Stimulated activated naive CD4-positive, alpha-beta T cell treated with Interleukin-2 at 50 U/mL for 16 hours (primary cell): ENCODE results near the gene ADSL.

ENCODE experiments used
- DNase-seq: peaks from one replicate; lab custom pipeline; 2025; lab: John Stamatoyannopoulos, UW

The ADSL gene

GRCh38 chr22:40328546-40329456 is 17.5 kb upstream of the ADSL start:
- DNase-seq, result no peak

GRCh38 chr22:40329466-40329865 is 16.8 kb upstream of the ADSL start:
- no peak for DNase-seq

DNA sequence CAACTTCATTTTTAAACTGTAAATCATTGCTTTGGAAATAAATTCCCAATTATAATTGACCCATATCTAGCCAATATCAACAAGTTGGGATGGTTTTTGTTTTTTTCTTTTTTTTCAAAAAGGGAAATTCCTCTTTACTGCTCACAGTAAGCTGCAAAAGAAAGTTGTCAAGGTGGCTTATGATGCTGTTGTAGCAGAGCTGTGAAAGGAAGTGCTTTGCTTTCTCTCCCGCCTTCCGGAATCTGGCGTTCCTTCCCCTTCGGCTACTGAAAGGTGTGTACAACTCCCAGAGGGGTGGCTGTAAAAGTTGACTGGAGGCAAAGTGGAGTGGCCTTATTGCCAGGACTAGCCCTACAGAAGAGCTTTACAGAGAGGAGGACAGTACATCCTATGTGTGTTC is 16.2 kb upstream of the ADSL start:
- DNase-seq, result no peak

GRCh38 chr22:40330615-40331014 is 15.7 kb upstream of the ADSL start:
- DNase-seq, result no peak

DNA sequence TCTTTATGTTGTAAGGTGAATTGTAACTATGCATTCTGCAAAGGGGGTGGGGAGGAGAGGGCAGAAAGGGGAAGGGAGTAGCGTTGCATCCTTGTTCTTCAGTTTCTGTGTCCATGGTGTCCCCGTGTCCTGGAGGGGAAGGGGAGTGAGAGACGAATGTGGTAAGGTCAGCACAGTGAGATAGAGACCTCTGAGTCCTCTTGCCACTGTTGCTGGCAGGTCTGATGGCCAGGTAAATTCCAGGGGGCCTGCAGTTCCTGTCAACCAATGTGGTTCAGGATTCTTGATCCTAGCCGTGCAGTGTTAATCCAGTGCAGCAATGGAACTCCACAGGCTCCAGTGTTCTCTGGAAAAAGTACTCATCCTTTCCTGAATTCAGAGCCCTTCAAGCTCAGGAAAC is 14.6 kb upstream of the ADSL start:
- no peak for DNase-seq

DNA sequence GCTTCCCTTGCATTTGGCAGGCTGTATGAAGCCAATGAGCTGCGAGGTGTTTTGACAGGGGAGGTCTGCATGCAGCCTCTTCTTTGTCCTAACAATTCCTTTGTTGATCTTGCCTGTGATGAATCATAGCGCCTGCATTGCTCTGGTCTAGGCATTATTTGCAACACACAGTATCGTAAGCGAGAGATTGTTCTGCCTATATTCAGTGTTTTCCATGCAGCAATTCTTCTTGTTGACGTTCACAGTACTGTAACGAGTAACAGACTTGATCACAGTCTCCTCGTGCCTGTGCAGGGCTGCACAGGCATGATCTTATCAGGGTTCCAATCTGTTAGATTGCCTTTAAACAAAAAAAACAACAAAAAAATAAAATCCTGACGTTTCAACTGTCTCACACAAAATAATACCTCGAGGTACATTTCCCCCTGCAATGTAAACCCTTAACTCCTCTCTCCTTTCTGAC is 13.9 kb upstream of the ADSL start:
- no peak for DNase-seq

DNA sequence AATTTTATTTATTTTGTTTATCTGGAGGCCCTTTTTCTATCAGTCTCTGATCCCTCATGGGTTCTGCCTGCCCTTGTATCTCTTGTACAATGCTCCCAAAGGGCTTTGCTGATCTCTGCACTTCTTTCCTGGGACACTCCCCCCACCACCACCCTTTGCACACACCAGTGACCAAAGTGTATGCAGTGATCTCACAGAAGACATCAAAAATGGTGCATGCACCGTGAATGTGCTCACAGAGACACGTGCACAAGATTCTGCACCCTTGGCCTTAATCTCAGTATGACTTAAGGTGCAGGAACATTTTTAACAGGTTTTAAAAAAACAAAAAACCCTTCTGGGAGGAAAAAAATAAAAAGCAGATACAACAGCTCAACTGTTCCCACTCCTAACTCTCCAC is 12.2 kb upstream of the ADSL start:
- no peak for DNase-seq

- DNase-seq, result no peak
Observed at GRCh38 chr22:40334899-40335298, 11.4 kb upstream of the ADSL start.

- DNase-seq, result no peak
Observed at GRCh38 chr22:40335358-40335757, 10.9 kb upstream of the ADSL start.

DNA sequence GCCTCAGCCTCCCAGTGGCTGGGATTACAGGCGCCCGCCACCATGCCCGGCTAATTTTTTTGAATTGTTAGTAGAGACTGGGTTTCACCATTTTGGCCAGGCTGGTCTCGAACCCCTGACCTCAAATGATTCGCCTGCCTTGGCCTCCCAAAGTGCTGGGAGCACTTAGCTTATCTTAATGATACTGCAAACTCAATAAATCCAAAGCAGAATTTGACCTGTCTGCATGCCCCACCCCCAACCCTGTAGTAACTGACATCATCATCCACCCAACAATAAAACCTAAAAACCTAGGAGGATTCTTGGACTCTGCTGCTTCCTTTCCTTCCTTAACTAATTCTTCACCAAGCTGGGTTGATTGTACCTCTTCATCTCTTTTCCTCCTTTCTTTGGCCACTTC is 6.3 kb upstream of the ADSL start:
- no peak for DNase-seq

DNA sequence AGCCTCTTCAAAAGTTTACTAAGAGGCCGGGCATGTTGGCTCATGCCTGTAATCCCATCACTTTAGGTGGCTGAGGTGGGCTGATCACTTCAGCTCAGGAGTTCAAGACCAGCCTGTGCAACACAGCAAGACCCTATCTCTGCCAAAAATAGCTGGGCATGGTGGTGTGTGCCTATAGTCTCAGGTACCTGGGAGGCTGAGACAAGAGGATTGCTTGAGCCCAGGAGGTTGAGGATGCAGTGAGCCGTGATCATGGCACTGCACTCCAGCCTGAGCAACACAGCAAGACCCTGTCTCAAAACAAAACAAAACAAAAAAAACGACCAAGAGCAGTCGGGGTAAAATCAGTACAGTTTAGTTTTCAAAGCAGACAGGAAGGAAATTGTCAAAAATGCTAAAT is 4.7 kb upstream of the ADSL start:
- DNase-seq, result no peak

- DNase-seq, result no peak
Observed at GRCh38 chr22:40342521-40342920, 3.8 kb upstream of the ADSL start.

GRCh38 chr22:40345271-40345670 is 1.0 kb upstream of the ADSL start:
- peak; percentile 35 for DNase-seq

DNA sequence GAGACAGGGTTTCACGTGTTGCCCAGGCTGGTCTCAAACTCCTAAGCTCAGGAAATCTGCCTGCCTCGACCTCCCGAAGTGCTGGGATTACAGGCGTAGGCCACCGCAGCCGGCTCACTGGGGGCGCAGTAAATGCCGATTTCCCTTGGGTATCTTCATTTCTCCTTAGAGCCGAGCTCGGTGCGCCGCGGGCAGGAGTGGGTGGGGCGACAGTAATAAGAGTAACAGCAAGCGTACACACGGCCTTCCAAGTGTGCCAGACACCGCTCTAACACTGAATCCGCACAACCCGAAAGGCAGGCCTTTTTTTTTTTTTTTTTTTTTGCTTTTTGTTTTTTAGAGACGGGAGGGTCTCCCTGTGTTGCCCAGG is 500 bp upstream of the ADSL start:
- peak; percentile 66 for DNase-seq

DNA sequence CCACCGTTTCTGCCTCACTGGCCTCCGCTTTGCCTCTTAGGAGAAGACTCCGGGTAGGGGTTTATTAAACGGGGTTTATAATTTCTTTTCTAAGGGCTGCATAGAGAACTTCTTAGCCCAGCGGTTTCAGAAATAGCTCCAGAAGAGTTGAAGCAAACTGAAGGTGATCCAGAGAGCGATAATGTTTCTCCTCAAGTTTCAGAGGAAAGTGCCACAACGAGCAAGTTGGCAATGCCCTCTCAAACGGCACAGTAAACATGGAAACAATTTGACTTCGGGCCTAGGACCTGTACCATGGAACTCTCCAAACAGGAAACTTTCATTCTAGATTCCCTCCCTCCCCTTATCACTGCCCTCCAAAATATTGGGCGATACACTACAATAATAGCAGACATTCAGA is 1.0 kb downstream of the ADSL start:
- no peak for DNase-seq

- DNase-seq, result peak; percentile 62
Observed at GRCh38 chr22:40348025-40348658, 1.8 kb downstream of the ADSL start.

- DNase-seq, result no peak
Observed at GRCh38 chr22:40352763-40353162, 6.5 kb downstream of the ADSL start.

- DNase-seq, result no peak
Observed at GRCh38 chr22:40361100-40361499, 14.8 kb downstream of the ADSL start.

DNA sequence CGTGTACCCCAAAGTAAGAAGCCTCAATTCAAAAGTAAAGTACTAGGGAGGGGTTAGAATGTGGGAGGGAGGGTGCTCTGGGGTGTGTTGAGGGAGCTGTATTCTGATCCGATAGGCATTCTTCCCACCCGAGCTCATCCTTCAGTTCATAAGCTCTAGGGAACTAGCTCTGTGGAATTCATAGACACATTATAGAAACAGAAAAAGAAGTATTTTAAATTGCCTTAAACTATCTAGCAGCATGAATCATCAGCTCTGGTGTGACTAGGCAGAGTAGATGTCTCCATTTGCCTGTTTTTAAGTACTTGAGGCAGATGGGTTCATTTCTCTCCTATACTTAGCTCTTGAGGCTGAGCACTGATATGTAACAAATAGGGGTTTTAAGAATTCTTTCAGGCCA is 16.8 kb downstream of the ADSL start:
- DNase-seq, result no peak

GRCh38 chr22:40364431-40364830 is 18.1 kb downstream of the ADSL start:
- no peak for DNase-seq

DNA sequence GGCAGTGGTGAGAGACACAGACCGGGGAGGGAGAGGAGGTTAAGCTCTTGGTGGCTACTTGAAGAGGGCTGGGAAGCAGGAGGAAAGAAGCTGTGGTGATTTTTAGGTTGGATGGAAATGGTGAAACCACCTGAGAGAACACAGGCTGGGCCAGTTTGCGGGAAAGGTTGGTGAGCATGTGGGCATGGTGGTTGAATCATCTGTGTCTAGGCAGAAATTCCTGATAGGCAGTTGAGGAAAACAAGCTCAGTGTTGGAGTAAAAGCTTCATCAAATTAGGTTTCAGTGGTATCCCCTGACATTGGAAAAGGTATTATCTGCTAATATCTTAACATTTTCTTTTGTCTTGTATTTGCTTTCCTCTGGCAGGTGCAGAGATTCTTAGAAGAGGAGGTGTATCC is 19.8 kb downstream of the ADSL start:
- no peak for DNase-seq

- no peak for DNase-seq
Observed at GRCh38 chr22:40367342-40367741, 21.0 kb downstream of the ADSL start.

DNA sequence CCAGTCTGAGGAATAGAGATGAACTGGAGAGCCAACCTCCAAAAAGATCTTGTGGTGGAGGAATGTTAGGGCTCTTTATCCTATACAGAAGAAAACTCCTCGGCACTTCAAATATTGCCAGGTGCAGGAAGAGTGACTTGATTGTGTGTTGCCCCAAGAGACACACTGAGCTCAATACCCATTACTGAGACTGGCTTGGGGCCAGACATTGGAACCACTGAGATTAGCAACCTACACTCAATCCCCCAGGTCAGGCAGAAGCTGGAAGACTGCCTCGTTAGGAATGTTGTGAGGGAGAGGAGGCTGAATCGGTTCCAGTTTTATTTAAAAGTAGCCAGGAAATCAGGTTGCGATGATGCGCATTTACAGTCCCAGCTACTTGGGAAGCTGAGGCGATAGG is 21.7 kb downstream of the ADSL start:
- DNase-seq, result no peak

GRCh38 chr22:40368836-40369235 is 22.5 kb downstream of the ADSL start:
- DNase-seq, result no peak
